Eye (tissue), 1 donor: Measurements from ENCODE around the gene CHD1.
"Not testable (repeated sequence)": the region's sequence is repeated elsewhere in the genome, so short reads cannot be mapped to it uniquely, and the experiment has no call there.

Source experiments
- DNase-seq: peaks from one replicate; pipeline ENCODE4 v3.0.0-alpha.2; 2015

CHD1 gene

GRCh38 chr5:98928873-98929709 is at the start of gene CHD1:
CHD1 (minus strand) TSS chr5:98929007; CDS start chr5:98926386, 2,621 bp downstream.
- peak; percentile 97 for DNase-seq

- no peak for DNase-seq
These were observed 49.7 kb upstream of the CHD1 start for GRCh38 chr5:98978528-98978927.

GRCh38 chr5:98977723-98978122 is 48.9 kb upstream of the CHD1 start:
- no peak for DNase-seq

- no peak for DNase-seq
These were observed 47.0 kb upstream of the CHD1 start for GRCh38 chr5:98975682-98976407.

- DNase-seq = no peak
These were observed 46.4 kb upstream of the CHD1 start for GRCh38 chr5:98975223-98975622.

- no peak for DNase-seq
These were observed 40.6 kb upstream of the CHD1 start for GRCh38 chr5:98969400-98969799.

- no peak for DNase-seq
These were observed 39.3 kb upstream of the CHD1 start for GRCh38 chr5:98968056-98968564.

- DNase-seq = no peak
These were observed 36.4 kb upstream of the CHD1 start for GRCh38 chr5:98965226-98965625.

- DNase-seq = no peak
These were observed 35.8 kb upstream of the CHD1 start for GRCh38 chr5:98964621-98965020.

GRCh38 chr5:98963019-98963418 is 34.2 kb upstream of the CHD1 start:
- DNase-seq = no peak

- no peak for DNase-seq
These were observed 33.8 kb upstream of the CHD1 start for GRCh38 chr5:98962587-98962986.

- no peak for DNase-seq
These were observed 33.0 kb upstream of the CHD1 start for GRCh38 chr5:98961665-98962344.

GRCh38 chr5:98957307-98957706 is 28.5 kb upstream of the CHD1 start:
- DNase-seq = no peak

- DNase-seq = not testable (repeated sequence)
These were observed 27.1 kb upstream of the CHD1 start for GRCh38 chr5:98955888-98956287.

GRCh38 chr5:98955471-98955870 is 26.7 kb upstream of the CHD1 start:
- DNase-seq = not testable (repeated sequence)

- DNase-seq = no peak
These were observed 25.7 kb upstream of the CHD1 start for GRCh38 chr5:98954392-98955028.

GRCh38 chr5:98942847-98943246 is 14.0 kb upstream of the CHD1 start:
- no peak for DNase-seq

- DNase-seq = peak; percentile 38
These were observed 12.5 kb upstream of the CHD1 start for GRCh38 chr5:98941131-98941883.

- peak; percentile 35 for DNase-seq
These were observed 11.8 kb upstream of the CHD1 start for GRCh38 chr5:98940581-98940980.

GRCh38 chr5:98938464-98938863 is 9.7 kb upstream of the CHD1 start:
- DNase-seq = peak; percentile 34

GRCh38 chr5:98936948-98937715 is 8.3 kb upstream of the CHD1 start:
- DNase-seq = no peak
